ENCODE data around the gene STXBP6. TPM values are rescaled to one million over a fixed set of nuclear protein-coding genes. Genes with fewer than 3 reads are reported as not detected.

STXBP6 gene
- total RNA-seq, 1 donor from 2014 or later: 0.51 TPM

GRCh38 chr14:25092258-25092740 lies 42.4 kb upstream of the STXBP6 start:
- H3K27me3 Mint-ChIP-seq (ENCODE audit: unreplicated experiment): no peaks in the 10 kb centered on the region
- no peaks in the 10 kb centered on the region for H3K36me3 Mint-ChIP-seq (ENCODE audit: low read depth, unreplicated experiment)
- H3K4me1 Mint-ChIP-seq (ENCODE audit: unreplicated experiment): peaks cover 6% of the 10 kb centered on the region
- no peak overlapping the region for H3K27ac Mint-ChIP-seq (ENCODE audit: unreplicated experiment)
- H3K4me3 Mint-ChIP-seq (ENCODE audit: unreplicated experiment): no peak overlapping the region
- no peaks in the 10 kb centered on the region for H3K9me3 Mint-ChIP-seq (ENCODE audit: unreplicated experiment)
- TF ChIP-seq, protein P1, sequence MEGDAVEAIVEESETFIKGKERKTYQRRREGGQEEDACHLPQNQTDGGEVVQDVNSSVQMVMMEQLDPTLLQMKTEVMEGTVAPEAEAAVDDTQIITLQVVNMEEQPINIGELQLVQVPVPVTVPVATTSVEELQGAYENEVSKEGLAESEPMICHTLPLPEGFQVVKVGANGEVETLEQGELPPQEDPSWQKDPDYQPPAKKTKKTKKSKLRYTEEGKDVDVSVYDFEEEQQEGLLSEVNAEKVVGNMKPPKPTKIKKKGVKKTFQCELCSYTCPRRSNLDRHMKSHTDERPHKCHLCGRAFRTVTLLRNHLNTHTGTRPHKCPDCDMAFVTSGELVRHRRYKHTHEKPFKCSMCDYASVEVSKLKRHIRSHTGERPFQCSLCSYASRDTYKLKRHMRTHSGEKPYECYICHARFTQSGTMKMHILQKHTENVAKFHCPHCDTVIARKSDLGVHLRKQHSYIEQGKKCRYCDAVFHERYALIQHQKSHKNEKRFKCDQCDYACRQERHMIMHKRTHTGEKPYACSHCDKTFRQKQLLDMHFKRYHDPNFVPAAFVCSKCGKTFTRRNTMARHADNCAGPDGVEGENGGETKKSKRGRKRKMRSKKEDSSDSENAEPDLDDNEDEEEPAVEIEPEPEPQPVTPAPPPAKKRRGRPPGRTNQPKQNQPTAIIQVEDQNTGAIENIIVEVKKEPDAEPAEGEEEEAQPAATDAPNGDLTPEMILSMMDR (IDR thresholded peaks at IDR 0.05; ENCODE audit: unreplicated experiment): no peak
- no peak for DNase-seq (ENCODE audit: low spot score)

- Mint-ChIP-seq H3K9me3 (ENCODE audit: unreplicated experiment) (no peaks in the 10 kb centered on the region), H3K27ac (ENCODE audit: unreplicated experiment) (no peak overlapping the region), H3K27me3 (ENCODE audit: unreplicated experiment) (no peaks in the 10 kb centered on the region), H3K36me3 (ENCODE audit: low read depth, unreplicated experiment) (no peaks in the 10 kb centered on the region), H3K4me3 (ENCODE audit: unreplicated experiment) (no peak overlapping the region), H3K4me1 (ENCODE audit: unreplicated experiment) (peaks cover 6% of the 10 kb centered on the region)
- TF ChIP-seq, protein P1 (IDR thresholded peaks at IDR 0.05; ENCODE audit: unreplicated experiment): no peak
- DNase-seq (ENCODE audit: low spot score): no peak
These were observed 40.9 kb upstream of the STXBP6 start for GRCh38 chr14:25090716-25091454.

- no peaks in the 10 kb centered on the region for H3K27me3 Mint-ChIP-seq (ENCODE audit: unreplicated experiment)
- no peak for DNase-seq (ENCODE audit: low spot score)
- peaks cover 6% of the 10 kb centered on the region for H3K4me1 Mint-ChIP-seq (ENCODE audit: unreplicated experiment)
- TF ChIP-seq, protein P1 (IDR thresholded peaks at IDR 0.05; ENCODE audit: unreplicated experiment): no peak
- no peaks in the 10 kb centered on the region for H3K36me3 Mint-ChIP-seq (ENCODE audit: low read depth, unreplicated experiment)
- no peaks in the 10 kb centered on the region for H3K9me3 Mint-ChIP-seq (ENCODE audit: unreplicated experiment)
- no peak overlapping the region for H3K4me3 Mint-ChIP-seq (ENCODE audit: unreplicated experiment)
- H3K27ac Mint-ChIP-seq (ENCODE audit: unreplicated experiment): no peak overlapping the region
These were observed 40.3 kb upstream of the STXBP6 start for GRCh38 chr14:25090256-25090655.

DNA sequence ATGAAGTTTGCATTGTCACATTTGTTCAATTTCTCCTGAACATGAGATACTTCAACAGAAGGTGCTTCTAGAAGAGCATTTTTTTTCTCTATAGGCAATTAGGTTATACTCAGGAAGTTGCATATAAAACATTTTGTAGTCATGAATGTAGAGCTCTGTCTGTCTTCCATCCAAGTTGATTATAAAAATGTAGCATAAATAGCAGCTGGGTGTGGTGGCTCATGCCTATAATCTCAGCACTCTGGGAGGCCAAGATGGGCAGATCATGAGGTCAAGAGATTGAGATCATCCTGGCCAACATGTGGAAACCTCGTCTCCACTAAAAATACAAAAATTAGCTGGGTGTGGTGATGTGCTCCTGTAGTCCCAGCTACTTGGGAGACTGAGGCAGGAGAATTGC lies 39.5 kb upstream of the STXBP6 start:
- H3K4me3 Mint-ChIP-seq (ENCODE audit: unreplicated experiment): no peak overlapping the region
- no peaks in the 10 kb centered on the region for H3K27me3 Mint-ChIP-seq (ENCODE audit: unreplicated experiment)
- no peak for DNase-seq (ENCODE audit: low spot score)
- H3K9me3 Mint-ChIP-seq (ENCODE audit: unreplicated experiment): no peaks in the 10 kb centered on the region
- H3K36me3 Mint-ChIP-seq (ENCODE audit: low read depth, unreplicated experiment): no peaks in the 10 kb centered on the region
- TF ChIP-seq, protein P1 (IDR thresholded peaks at IDR 0.05; ENCODE audit: unreplicated experiment): no peak
- H3K27ac Mint-ChIP-seq (ENCODE audit: unreplicated experiment): no peak overlapping the region
- peaks cover 6% of the 10 kb centered on the region for H3K4me1 Mint-ChIP-seq (ENCODE audit: unreplicated experiment)

DNA sequence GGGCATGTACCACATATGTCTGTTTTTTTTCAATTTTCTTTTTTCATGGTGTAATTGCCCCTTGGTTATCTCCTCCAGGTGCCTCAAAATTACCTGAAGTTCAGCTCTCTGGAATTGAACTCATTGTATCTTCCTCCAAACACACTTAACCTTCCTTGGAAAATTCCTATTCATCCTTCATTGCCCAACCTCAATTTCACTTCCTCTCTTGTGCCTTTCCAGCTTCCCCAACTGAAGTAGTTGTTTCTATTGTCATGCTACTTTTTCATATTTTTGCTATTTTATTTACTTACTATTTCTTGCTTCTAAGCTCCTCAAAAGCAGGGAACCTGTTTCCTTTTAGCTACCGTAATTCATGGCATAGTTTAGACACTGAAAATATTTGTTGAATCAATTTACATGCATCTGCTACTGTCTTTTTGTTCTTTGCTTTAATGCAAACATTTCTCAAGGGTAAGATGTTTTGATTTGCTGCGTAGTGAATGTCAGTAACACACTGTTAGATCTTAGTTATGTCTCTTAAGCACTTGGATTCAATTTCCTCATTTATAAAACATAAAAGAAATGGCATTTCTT lies 37.0 kb upstream of the STXBP6 start:
- TF ChIP-seq, protein P1 (IDR thresholded peaks at IDR 0.05; ENCODE audit: unreplicated experiment): no peak
- Mint-ChIP-seq H3K27me3 (ENCODE audit: unreplicated experiment) (no peaks in the 10 kb centered on the region), H3K36me3 (ENCODE audit: low read depth, unreplicated experiment) (no peaks in the 10 kb centered on the region), H3K4me3 (ENCODE audit: unreplicated experiment) (no peak overlapping the region), H3K9me3 (ENCODE audit: unreplicated experiment) (no peaks in the 10 kb centered on the region), H3K4me1 (ENCODE audit: unreplicated experiment) (peaks cover 6% of the 10 kb centered on the region), H3K27ac (ENCODE audit: unreplicated experiment) (no peak overlapping the region)
- no peak for DNase-seq (ENCODE audit: low spot score)

All from endothelial cell (in vitro differentiated cells).